Measurements from ENCODE around the gene SLC12A8. TPM values are rescaled to one million over a fixed set of nuclear protein-coding genes. Genes with fewer than 3 reads are reported as not detected.

The SLC12A8 gene
- total RNA-seq, 1 donor from 2014 or later = 13.6 TPM

DNA sequence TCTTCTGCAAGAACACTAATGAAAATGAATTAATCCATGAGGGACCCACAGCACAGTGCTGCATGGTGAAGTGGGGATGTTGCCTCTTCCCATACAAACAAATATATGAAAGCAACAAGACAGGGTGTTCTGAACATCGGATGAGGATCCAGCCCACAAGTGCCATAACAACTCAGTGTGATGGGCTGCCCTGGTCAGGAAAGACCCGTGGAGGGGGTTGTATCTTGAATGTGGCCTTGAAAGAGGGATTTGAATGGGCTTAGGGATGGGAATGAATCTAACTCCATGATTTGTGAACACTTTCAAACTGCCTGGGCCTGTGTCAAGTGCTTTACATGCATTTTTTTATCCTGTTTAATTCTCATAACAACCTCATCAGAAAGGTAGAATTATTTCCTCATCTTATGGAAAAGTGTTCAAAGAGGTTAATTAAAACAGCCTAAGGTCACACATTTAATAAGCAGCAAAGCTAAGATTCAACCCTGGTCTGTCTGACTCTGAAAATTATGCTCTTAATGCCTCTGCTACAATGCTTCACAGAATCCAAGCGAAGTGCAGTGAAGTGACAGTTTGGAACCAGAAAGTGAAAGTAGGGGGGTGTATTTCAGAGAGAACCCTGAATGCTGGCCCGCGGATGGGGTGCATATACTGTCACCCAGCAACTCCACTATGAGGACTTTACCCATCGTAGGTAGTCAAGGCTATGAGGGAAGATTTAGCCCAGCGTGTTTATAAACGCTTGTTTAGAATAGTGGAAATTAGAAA lies 91.1 kb downstream of the SLC12A8 start:
- Histone ChIP-seq H3K27me3 (ENCODE audit: control insufficient read depth, insufficient read depth, low read length) (no peaks in the 10 kb centered on the region), H3K36me3 (ENCODE audit: control insufficient read depth, insufficient read depth, low read length) (no peaks in the 10 kb centered on the region), H3K4me3 (ENCODE audit: low read depth, low read length) (no peak overlapping the region)
- TF ChIP-seq, protein P1, sequence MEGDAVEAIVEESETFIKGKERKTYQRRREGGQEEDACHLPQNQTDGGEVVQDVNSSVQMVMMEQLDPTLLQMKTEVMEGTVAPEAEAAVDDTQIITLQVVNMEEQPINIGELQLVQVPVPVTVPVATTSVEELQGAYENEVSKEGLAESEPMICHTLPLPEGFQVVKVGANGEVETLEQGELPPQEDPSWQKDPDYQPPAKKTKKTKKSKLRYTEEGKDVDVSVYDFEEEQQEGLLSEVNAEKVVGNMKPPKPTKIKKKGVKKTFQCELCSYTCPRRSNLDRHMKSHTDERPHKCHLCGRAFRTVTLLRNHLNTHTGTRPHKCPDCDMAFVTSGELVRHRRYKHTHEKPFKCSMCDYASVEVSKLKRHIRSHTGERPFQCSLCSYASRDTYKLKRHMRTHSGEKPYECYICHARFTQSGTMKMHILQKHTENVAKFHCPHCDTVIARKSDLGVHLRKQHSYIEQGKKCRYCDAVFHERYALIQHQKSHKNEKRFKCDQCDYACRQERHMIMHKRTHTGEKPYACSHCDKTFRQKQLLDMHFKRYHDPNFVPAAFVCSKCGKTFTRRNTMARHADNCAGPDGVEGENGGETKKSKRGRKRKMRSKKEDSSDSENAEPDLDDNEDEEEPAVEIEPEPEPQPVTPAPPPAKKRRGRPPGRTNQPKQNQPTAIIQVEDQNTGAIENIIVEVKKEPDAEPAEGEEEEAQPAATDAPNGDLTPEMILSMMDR (IDR thresholded peaks at IDR 0.05; ENCODE audit: insufficient read depth, low read length, poor library complexity, severe bottlenecking) = no peak
- no peak for DNase-seq (ENCODE audit: low read depth)

GRCh38 chr3:125120379-125121122 lies 92.0 kb downstream of the SLC12A8 start:
- no peaks in the 10 kb centered on the region for H3K36me3 ChIP-seq (ENCODE audit: control insufficient read depth, insufficient read depth, low read length)
- DNase-seq (ENCODE audit: low read depth) = no peak
- H3K27me3 ChIP-seq (ENCODE audit: control insufficient read depth, insufficient read depth, low read length) = no peaks in the 10 kb centered on the region
- TF ChIP-seq, protein P1 (IDR thresholded peaks at IDR 0.05; ENCODE audit: insufficient read depth, low read length, poor library complexity, severe bottlenecking) = no peak
- H3K4me3 ChIP-seq (ENCODE audit: low read depth, low read length) = no peak overlapping the region

DNA sequence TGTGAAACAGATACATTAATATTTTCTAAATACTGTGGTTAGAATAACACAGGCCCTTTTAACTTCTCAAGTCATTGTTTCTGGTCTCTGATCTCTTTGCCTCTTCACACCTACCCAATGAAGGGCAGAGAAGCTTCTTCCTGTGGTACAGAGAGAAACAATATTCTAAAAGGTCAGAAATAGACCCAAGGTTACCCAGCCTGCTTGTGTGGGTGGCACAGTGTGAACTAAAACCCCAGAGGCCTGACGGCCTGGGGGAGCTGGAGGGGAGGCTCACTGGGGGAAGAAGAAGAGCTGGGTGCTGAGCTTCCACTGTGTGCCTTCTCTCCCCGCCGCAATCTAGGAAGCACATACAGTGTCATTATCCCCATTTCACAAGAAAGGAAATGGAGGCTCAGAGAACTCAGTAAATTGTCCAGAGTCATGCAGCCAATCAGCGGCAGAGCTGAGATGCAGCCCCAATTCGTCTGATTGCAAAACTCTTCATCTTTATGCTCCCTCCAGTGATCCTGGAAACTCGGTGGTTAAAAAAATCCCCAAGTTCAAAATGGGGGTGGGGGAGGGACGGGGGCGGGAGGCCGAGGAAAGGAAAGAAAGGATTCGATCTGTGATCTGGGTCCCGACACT lies 92.7 kb downstream of the SLC12A8 start:
- DNase-seq (ENCODE audit: low read depth) = no peak
- TF ChIP-seq, protein P1 (IDR thresholded peaks at IDR 0.05; ENCODE audit: insufficient read depth, low read length, poor library complexity, severe bottlenecking) = no peak
- Histone ChIP-seq H3K27me3 (ENCODE audit: control insufficient read depth, insufficient read depth, low read length) (no peaks in the 10 kb centered on the region), H3K36me3 (ENCODE audit: control insufficient read depth, insufficient read depth, low read length) (no peaks in the 10 kb centered on the region), H3K4me3 (ENCODE audit: low read depth, low read length) (no peak overlapping the region)

- H3K36me3 ChIP-seq (ENCODE audit: control insufficient read depth, insufficient read depth, low read length) = no peaks in the 10 kb centered on the region
- no peak overlapping the region for H3K4me3 ChIP-seq (ENCODE audit: low read depth, low read length)
- no peaks in the 10 kb centered on the region for H3K27me3 ChIP-seq (ENCODE audit: control insufficient read depth, insufficient read depth, low read length)
- DNase-seq (ENCODE audit: low read depth) = no peak
- TF ChIP-seq, protein P1 (IDR thresholded peaks at IDR 0.05; ENCODE audit: insufficient read depth, low read length, poor library complexity, severe bottlenecking) = no peak
These were observed 93.9 kb downstream of the SLC12A8 start for GRCh38 chr3:125118600-125118999.

- Histone ChIP-seq H3K27me3 (ENCODE audit: control insufficient read depth, insufficient read depth, low read length) (no peaks in the 10 kb centered on the region), H3K36me3 (ENCODE audit: control insufficient read depth, insufficient read depth, low read length) (no peaks in the 10 kb centered on the region), H3K4me3 (ENCODE audit: low read depth, low read length) (no peak overlapping the region)
- TF ChIP-seq, protein P1 (IDR thresholded peaks at IDR 0.05; ENCODE audit: insufficient read depth, low read length, poor library complexity, severe bottlenecking) = no peak
- DNase-seq (ENCODE audit: low read depth) = no peak
These were observed 94.8 kb downstream of the SLC12A8 start for GRCh38 chr3:125117631-125118191.
